Measurements from ENCODE around the gene TNNT1.

Gene TNNT1

GRCh38 chr19:55087542-55087901 lies 61.5 kb downstream of the TNNT1 start:
- DNase-seq = no peak

GRCh38 chr19:55086730-55087541 lies 62.1 kb downstream of the TNNT1 start:
- DNase-seq = peak; percentile 50

GRCh38 chr19:55085923-55086715 lies 62.9 kb downstream of the TNNT1 start:
- DNase-seq = no peak

GRCh38 chr19:55084416-55084815 lies 64.6 kb downstream of the TNNT1 start:
- DNase-seq = no peak

GRCh38 chr19:55083004-55083850 lies 65.8 kb downstream of the TNNT1 start:
- DNase-seq = no peak
